ENCODE results near the gene PSMB2. TPM values are rescaled to one million over a fixed set of nuclear protein-coding genes. Genes with fewer than 3 reads are reported as not detected.
"Not testable (repeated sequence)": the region's sequence is repeated elsewhere in the genome, so short reads cannot be mapped to it uniquely, and the experiment has no call there.

Gene PSMB2
- 10 to 100 TPM; 40.4 to 48.6 (median 41.5) TPM for total RNA-seq

DNA sequence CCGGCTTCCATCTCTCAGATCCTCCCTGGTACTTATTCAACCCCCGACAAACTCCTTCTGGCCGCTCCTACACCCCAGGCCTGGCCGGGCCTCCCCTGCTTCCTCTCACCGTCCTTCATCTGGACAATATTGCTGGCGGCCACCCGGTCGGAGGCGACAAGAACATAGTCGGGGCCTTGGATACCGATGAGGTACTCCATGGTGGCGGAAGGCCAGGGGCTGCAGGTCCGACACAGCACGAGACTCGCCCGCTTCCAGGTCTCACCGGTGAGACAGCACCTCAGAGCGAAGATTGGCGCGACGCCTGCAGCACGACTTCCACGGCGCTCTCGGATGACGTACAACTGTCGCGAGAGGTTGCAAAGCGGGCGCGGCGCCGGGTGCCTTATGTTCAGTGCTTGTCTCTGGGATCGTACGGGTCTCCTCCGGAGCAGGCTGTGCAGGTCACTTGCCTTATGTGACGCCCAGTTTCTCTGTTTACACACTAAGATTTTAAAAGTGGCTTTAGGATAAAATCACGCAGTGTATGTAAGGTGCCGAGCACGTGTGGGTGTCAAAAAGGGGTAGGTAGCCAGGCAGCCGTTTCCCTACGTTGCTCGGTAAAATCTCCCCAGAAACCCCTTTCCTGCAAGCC, at the start of gene PSMB2:
TSS of gene PSMB2 (minus strand) at position 294 of the 634 bp plus-strand sequence. CDS start at position 200, 94 bp downstream.
- TF ChIP-seq POLR2A (IDR thresholded peaks at IDR 0.05): no peak
- TF ChIP-seq, protein P1, sequence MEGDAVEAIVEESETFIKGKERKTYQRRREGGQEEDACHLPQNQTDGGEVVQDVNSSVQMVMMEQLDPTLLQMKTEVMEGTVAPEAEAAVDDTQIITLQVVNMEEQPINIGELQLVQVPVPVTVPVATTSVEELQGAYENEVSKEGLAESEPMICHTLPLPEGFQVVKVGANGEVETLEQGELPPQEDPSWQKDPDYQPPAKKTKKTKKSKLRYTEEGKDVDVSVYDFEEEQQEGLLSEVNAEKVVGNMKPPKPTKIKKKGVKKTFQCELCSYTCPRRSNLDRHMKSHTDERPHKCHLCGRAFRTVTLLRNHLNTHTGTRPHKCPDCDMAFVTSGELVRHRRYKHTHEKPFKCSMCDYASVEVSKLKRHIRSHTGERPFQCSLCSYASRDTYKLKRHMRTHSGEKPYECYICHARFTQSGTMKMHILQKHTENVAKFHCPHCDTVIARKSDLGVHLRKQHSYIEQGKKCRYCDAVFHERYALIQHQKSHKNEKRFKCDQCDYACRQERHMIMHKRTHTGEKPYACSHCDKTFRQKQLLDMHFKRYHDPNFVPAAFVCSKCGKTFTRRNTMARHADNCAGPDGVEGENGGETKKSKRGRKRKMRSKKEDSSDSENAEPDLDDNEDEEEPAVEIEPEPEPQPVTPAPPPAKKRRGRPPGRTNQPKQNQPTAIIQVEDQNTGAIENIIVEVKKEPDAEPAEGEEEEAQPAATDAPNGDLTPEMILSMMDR (IDR thresholded peaks at IDR 0.05): no peak

DNA sequence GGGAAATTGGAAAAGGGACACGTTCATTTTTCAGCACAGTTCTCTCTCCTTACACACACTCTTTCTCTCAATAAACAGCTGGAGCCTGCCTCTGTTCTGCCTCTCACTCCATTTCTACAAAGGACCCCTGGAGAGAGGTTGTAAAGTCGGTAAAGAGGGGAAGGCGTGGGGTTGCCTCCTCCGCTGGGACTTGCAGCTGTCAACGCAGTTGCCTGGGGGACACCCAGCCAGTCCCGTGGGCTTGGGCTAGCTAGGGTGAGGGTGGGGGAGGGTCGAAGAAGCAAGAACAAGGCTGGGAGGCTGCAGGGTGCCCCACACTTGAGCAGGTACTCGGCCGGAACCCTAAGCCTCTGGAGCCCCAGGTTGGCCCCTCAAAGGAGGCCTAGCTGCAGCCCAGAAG, 49.8 kb upstream of the PSMB2 start:
- no peak for TF ChIP-seq POLR2A (IDR thresholded peaks at IDR 0.05)
- TF ChIP-seq, protein P1 (IDR thresholded peaks at IDR 0.05): no peak
- intact Hi-C loops (cut with DNase I; ENCODE audit: low total_unique reads): no loop called here
- no peak overlapping the region for H3K4me3 ChIP-seq (ENCODE audit: low read depth, poor library complexity, severe bottlenecking)
- WGBS, 2 donors: 42 to 43% methylated on average over 9 of the region's 9 CpGs
- no peak for DNase-seq (ENCODE audit: low spot score in 2 of 2)

More for the DNA sequence above, at the start of gene PSMB2:
- peak; percentile 95 to 99 for DNase-seq (ENCODE audit: low spot score in 2 of 2)
- intact Hi-C loops (cut with DNase I; ENCODE audit: low total_unique reads): no loop called here
- WGBS, 2 donors: 1% methylated on average over 35 to 37 of the region's 43 CpGs
- H3K4me3 ChIP-seq (ENCODE audit: low read depth, poor library complexity, severe bottlenecking): peak within 1 kb of the TSS; percentile 90

DNA sequence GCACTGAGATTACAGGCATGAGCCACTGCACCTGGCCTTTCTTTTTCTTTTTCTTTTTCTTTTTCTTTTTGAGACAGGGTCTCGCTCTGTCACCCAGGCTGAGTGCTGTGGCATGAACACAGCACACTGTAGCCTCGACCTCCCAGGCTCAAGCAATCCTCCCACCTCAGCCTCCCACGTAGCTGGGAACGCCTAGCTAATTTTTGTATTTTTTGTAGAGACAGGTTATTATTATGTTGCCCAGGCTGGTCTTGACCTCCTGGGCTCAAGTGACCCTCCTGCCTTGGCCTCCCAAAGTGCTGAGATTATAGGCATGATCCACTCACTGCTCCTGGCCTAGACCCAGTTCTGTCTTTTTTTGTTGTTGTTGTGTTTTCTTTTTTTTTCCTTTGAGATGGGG, 48.8 kb upstream of the PSMB2 start:
- H3K4me3 ChIP-seq (ENCODE audit: low read depth, poor library complexity, severe bottlenecking); intact Hi-C loops (cut with DNase I; ENCODE audit: low total_unique reads); DNase-seq (ENCODE audit: low spot score in 2 of 2): not testable (repeated sequence)
- 92 to 93% methylated on average over 4 of the region's 4 CpGs for WGBS, 2 donors

DNA sequence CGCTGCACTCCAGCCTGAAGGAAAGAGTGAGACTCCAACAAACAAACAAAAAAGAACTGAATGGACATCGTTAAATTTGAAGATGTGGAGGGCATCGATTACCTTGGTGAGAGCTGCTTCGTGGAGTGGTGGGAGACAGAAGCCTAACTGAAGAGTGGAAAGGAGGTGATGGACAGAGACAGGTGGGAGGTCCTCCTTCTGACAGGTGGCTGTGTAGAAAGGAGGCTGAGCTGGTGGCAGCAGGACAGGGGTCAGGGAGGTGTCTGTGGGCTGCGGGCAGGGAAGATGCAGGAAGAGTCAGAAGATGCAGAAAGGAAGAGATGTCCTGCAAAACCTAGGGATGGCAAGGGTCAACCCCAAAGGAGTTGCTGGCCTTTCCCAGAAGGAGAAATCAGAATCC, 46.8 kb upstream of the PSMB2 start:
- 88 to 91% methylated on average over 5 of the region's 5 CpGs for WGBS, 2 donors
- TF ChIP-seq POLR2A (IDR thresholded peaks at IDR 0.05): no peak
- TF ChIP-seq, protein P1 (IDR thresholded peaks at IDR 0.05): no peak
- no peak for DNase-seq (ENCODE audit: low spot score in 2 of 2)
- intact Hi-C loops (cut with DNase I; ENCODE audit: low total_unique reads): no loop called here
- H3K4me3 ChIP-seq (ENCODE audit: low read depth, poor library complexity, severe bottlenecking): no peak overlapping the region

DNA sequence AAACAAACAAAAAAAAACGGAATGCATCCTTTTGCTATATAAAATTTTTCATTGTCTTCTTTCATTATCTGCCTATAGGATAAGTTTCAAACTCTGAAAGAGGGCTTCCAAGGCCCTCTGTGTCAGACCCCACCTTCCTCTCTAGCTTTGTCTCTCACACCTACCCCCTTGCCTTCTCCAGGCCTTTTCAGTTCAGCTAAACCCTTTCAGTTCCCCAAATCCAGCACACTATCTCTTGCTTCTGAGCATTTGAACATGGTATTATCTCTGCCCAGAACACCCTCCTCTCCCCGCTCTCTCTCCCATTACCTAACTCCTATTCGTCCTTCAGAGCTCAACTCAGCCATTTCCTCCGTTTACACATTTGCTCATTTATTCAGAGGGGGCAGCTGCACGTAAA, 41.7 kb upstream of the PSMB2 start:
- WGBS, 2 donors: 65% methylated on average over 5 of the region's 5 CpGs
- TF ChIP-seq POLR2A (IDR thresholded peaks at IDR 0.05): no peak
- TF ChIP-seq, protein P1 (IDR thresholded peaks at IDR 0.05): no peak

DNA sequence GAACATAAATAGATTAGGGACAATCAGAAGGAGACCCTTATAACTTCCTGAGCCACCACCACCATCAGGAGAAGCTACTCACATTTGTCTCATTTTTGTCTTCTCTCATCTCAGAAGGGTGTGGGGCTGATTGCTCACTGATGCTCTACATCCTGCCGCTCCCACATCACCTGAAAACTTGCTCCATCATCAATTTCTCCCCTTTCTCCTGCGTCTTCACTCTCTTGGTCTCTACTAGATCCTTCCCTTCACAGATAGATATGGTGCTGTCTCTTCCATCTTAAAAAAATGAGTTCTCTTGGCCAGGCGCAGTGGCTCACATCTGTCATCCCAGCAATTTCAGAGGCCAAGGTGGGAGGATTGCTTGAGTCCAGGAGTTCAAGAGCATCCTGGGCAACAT, 38.9 kb upstream of the PSMB2 start:
- TF ChIP-seq, protein P1 (IDR thresholded peaks at IDR 0.05): no peak
- TF ChIP-seq POLR2A (IDR thresholded peaks at IDR 0.05): no peak
- WGBS, 2 donors: 87 to 89% methylated on average over 3 of the region's 3 CpGs
- no peak overlapping the region for H3K4me3 ChIP-seq (ENCODE audit: low read depth, poor library complexity, severe bottlenecking)
- DNase-seq (ENCODE audit: low spot score in 2 of 2): no peak
- intact Hi-C loops (cut with DNase I; ENCODE audit: low total_unique reads): no loop called here

More for the DNA sequence above, 41.7 kb upstream of the PSMB2 start:
- no peak overlapping the region for H3K4me3 ChIP-seq (ENCODE audit: low read depth, poor library complexity, severe bottlenecking)
- no peak for DNase-seq (ENCODE audit: low spot score in 2 of 2)
- intact Hi-C loops (cut with DNase I; ENCODE audit: low total_unique reads): no loop called here
